Endodermal cell (in vitro differentiated cells): ENCODE data around the gene LHFPL2. TPM values are rescaled to one million over a fixed set of nuclear protein-coding genes. Genes with fewer than 3 reads are reported as not detected.

ENCODE experiments used
- DNase-seq: peaks from one replicate; pipeline ENCODE4 v3.0.0-alpha.2; 2017
- H3K27ac ChIP-seq: 2 replicates; pipeline ENCODE4 v1.5.1; 2013; ENCODE audit warnings: mild to moderate bottlenecking, low read depth, low read length, moderate library complexity
- H3K27me3 ChIP-seq: 2 replicates; pipeline ENCODE4 v1.6.1; 2013; ENCODE audit warnings: mild to moderate bottlenecking, low read length, moderate library complexity; ENCODE audit not compliant: insufficient read depth, control insufficient read depth, poor library complexity, severe bottlenecking
- H3K36me3 ChIP-seq: 2 replicates; pipeline ENCODE4 v1.7.0; 2013; ENCODE audit warnings: mild to moderate bottlenecking, low read length, moderate library complexity; ENCODE audit not compliant: control insufficient read depth, insufficient read depth
- H3K4me1 ChIP-seq: one replicate; pipeline ENCODE4 v1.7.0; 2013; ENCODE audit warnings: low read length; ENCODE audit not compliant: control insufficient read depth, insufficient read depth
- H3K4me3 ChIP-seq: 2 replicates; pipeline ENCODE4 v1.5.1; 2013; ENCODE audit warnings: mild to moderate bottlenecking, low read length, moderate library complexity
- H3K9ac ChIP-seq: 2 replicates; pipeline ENCODE4 v1.6.1; 2013; ENCODE audit warnings: mild to moderate bottlenecking, low read length, moderate library complexity; ENCODE audit not compliant: poor library complexity, severe bottlenecking; ENCODE audit errors: extremely low read depth
- H3K9me3 ChIP-seq: 2 replicates; pipeline ENCODE4 v1.6.1; 2013; ENCODE audit warnings: mild to moderate bottlenecking, low read length, moderate library complexity; ENCODE audit not compliant: control insufficient read depth
- H3K27ac Mint-ChIP-seq: 2 replicates; pipeline ENCODE4 v1.8.0; 2020; ENCODE audit warnings: mixed read lengths
- H3K27me3 Mint-ChIP-seq: 2 replicates; pipeline ENCODE4 v1.8.0; 2021; ENCODE audit warnings: mild to moderate bottlenecking, mixed read lengths; ENCODE audit not compliant: insufficient read depth
- H3K36me3 Mint-ChIP-seq: 2 replicates; pipeline ENCODE4 v1.8.0; 2020; ENCODE audit warnings: low read depth, mixed read lengths
- H3K4me1 Mint-ChIP-seq: 2 replicates; pipeline ENCODE4 v1.8.0; 2020; ENCODE audit warnings: mixed read lengths
- H3K4me3 Mint-ChIP-seq: 2 replicates; pipeline ENCODE4 v1.8.0; 2020; ENCODE audit warnings: mild to moderate bottlenecking, moderate library complexity, mixed read lengths
- H3K9me3 Mint-ChIP-seq: 2 replicates; pipeline ENCODE4 v1.8.0; 2020; ENCODE audit warnings: mild to moderate bottlenecking, mixed read lengths
- CTCF ChIP-seq: fragments of 200-600 bp; sonication (generic); conservative IDR thresholded peaks from 2 replicates; pipeline ENCODE4 v1.5.0; 2021; ENCODE audit warnings: antibody characterized with exemption, mild to moderate bottlenecking
- WGBS, 2 experiments: methylation state at CpG; one replicate each; pipeline versions ENCODE4 v1.1.5 to v1.1.7; 2013; ENCODE audit warnings: missing lambda C conversion rate in 2 of 2, mixed read lengths in 1 of 2; ENCODE audit not compliant: insufficient coverage in 1 of 2, insufficient read length in 1 of 2; 5-methylcytosine and 5-hydroxymethylcytosine counted together
- total RNA-seq, 2 donors: library from RNA; stranded (reverse); fragmentation: NEBNext Ultra II Directional in 1 of 2; extraction: Animal tissue kit (Norgen Biotek cat#: 25700) in 1 of 2; gene quantifications; 2 replicates in 1 of 2; 3 replicates in 1 of 2; pipeline ENCODE4 v1.2.1, GENCODE V29; 2021

Gene LHFPL2
- total RNA-seq, 2 donors from 2014 or later: 136 to 238 TPM

GRCh38 chr5:78547731-78548615 is 100.6 kb downstream of the LHFPL2 start:
- no peak overlapping the region for H3K27ac ChIP-seq
- H3K4me3 ChIP-seq: no peak overlapping the region
- peaks cover 66% of the 10 kb centered on the region for H3K36me3 ChIP-seq
- H3K4me1 Mint-ChIP-seq: peaks cover 28% of the 10 kb centered on the region
- H3K4me3 Mint-ChIP-seq: no peak overlapping the region
- peak overlapping the region; percentile 59 for H3K27ac Mint-ChIP-seq
- H3K4me1 ChIP-seq: no peaks in the 10 kb centered on the region
- no peaks in the 10 kb centered on the region for H3K27me3 ChIP-seq
- H3K36me3 Mint-ChIP-seq: peaks cover 83% of the 10 kb centered on the region
- 84 to 89% methylated on average over 14 to 21 of the region's 21 CpGs for WGBS, 2 experiments
- H3K9me3 Mint-ChIP-seq: peaks cover 2% of the 10 kb centered on the region
- peaks cover 9% of the 10 kb centered on the region for H3K9me3 ChIP-seq
- no peak for TF ChIP-seq CTCF
- DNase-seq: no peak
- no peaks in the 10 kb centered on the region for H3K27me3 Mint-ChIP-seq
- H3K9ac ChIP-seq: no peak overlapping the region

GRCh38 chr5:78547183-78547582 is 101.4 kb downstream of the LHFPL2 start:
- TF ChIP-seq CTCF: no peak
- Histone ChIP-seq H3K27ac (no peak overlapping the region), H3K27me3 (no peaks in the 10 kb centered on the region), H3K9me3 (peaks cover 9% of the 10 kb centered on the region), H3K4me1 (peaks cover 2% of the 10 kb centered on the region), H3K36me3 (peaks cover 61% of the 10 kb centered on the region), H3K4me3 (no peak overlapping the region), H3K9ac (no peak overlapping the region)
- WGBS, 2 experiments: 92 to 95% methylated on average over 5 of the region's 5 CpGs
- Mint-ChIP-seq H3K27me3 (no peaks in the 10 kb centered on the region), H3K9me3 (peaks cover 2% of the 10 kb centered on the region), H3K36me3 (peaks cover 79% of the 10 kb centered on the region), H3K27ac (peak overlapping the region; percentile 59), H3K4me1 (peaks cover 35% of the 10 kb centered on the region), H3K4me3 (no peak overlapping the region)
- no peak for DNase-seq

- Mint-ChIP-seq H3K27ac (peak overlapping the region; percentile 33), H3K27me3 (no peaks in the 10 kb centered on the region), H3K36me3 (peaks cover 73% of the 10 kb centered on the region), H3K4me3 (no peak overlapping the region), H3K4me1 (peaks cover 42% of the 10 kb centered on the region), H3K9me3 (peaks cover 2% of the 10 kb centered on the region)
- Histone ChIP-seq H3K36me3 (peaks cover 61% of the 10 kb centered on the region), H3K27ac (no peak overlapping the region), H3K4me1 (peaks cover 2% of the 10 kb centered on the region), H3K4me3 (no peak overlapping the region), H3K27me3 (no peaks in the 10 kb centered on the region), H3K9ac (no peak overlapping the region), H3K9me3 (peaks cover 9% of the 10 kb centered on the region)
- WGBS, 2 experiments: 94 to 100% methylated on average over 4 to 8 of the region's 8 CpGs
- TF ChIP-seq CTCF: no peak
- DNase-seq: no peak
These were observed 102.1 kb downstream of the LHFPL2 start for GRCh38 chr5:78546276-78546996.
